HG03442 (cell line): ENCODE measurements around the gene FAM24A.

Source experiments
- ATAC-seq: cut with Tn5 transposase; IDR thresholded peaks from one replicate; pipeline ENCODE4 v1.9.1; 2021; ENCODE audit warnings: mild to moderate bottlenecking, moderate library complexity; ENCODE audit not compliant: unreplicated experiment

FAM24A gene

GRCh38 chr10:122930140-122930539 is 19.7 kb downstream of the FAM24A start:
- ATAC-seq, result no peak

- no peak for ATAC-seq
Observed at GRCh38 chr10:122931088-122931906, 20.9 kb downstream of the FAM24A start.

- ATAC-seq, result no peak
Observed at GRCh38 chr10:122939133-122939855, 28.9 kb downstream of the FAM24A start.

- no peak for ATAC-seq
Observed at GRCh38 chr10:122939856-122940543, 29.6 kb downstream of the FAM24A start.

- no peak for ATAC-seq
Observed at GRCh38 chr10:122949296-122949695, 38.9 kb downstream of the FAM24A start.

GRCh38 chr10:122953902-122954730 is 43.7 kb downstream of the FAM24A start, which contains the start of gene C10orf88:
Gene C10orf88, minus strand, starts transcription at chr10:122954227. Its CDS starts 49 bp downstream, at chr10:122954178.
- ATAC-seq, result peak; percentile 98

- no peak for ATAC-seq
Observed at GRCh38 chr10:122954731-122955050, 44.3 kb downstream of the FAM24A start.

- no peak for ATAC-seq
Observed at GRCh38 chr10:122955892-122956291, 45.5 kb downstream of the FAM24A start.

GRCh38 chr10:122957474-122957873 is 47.1 kb downstream of the FAM24A start:
- no peak for ATAC-seq

- no peak for ATAC-seq
Observed at GRCh38 chr10:122962405-122962804, 52.0 kb downstream of the FAM24A start.
